HEK293 (cell line): ENCODE measurements around the gene KMT2A.

Source experiments
- CTCF ChIA-PET: fragments of 350-600 bp; formaldehyde crosslinking; extraction: SDS; loops from one replicate; lab custom pipeline; 2021; ENCODE audit warnings: antibody characterized with exemption; lab: Yijun Ruan, JAX
- POLR2A ChIA-PET: fragments of 300-600 bp; formaldehyde crosslinking; extraction: SDS; loops from one replicate; lab custom pipeline; 2020; ENCODE audit warnings: antibody characterized with exemption, inconsistent platforms; lab: Yijun Ruan, JAX
- H3K27ac ChIP-seq: fragments of 200-500 bp; sonication (Bioruptor generic); 2 replicates; pipeline ENCODE4 v1.5.1; 2014; ENCODE audit warnings: low read depth, low read length, control low read depth, inconsistent platforms; ENCODE audit errors: extremely low read depth
- H3K36me3 ChIP-seq, 2 experiments: fragments of 200-500 bp in 1 of 2; sonication (Bioruptor generic) in 1 of 2; 1 replicate in 1 of 2; 2 replicates in 1 of 2; pipeline ENCODE4 v1.5.1; 2014 to 2017; ENCODE audit warnings: inconsistent platforms in 2 of 2, low read length in 2 of 2; ENCODE audit not compliant: control insufficient read depth in 2 of 2, insufficient read depth in 1 of 2
- H3K4me1 ChIP-seq: fragments of 200-500 bp; sonication (Bioruptor generic); 2 replicates; pipeline ENCODE4 v1.5.1; 2014; ENCODE audit warnings: mild to moderate bottlenecking, low read length, inconsistent platforms; ENCODE audit not compliant: control insufficient read depth, insufficient read depth
- H3K4me3 ChIP-seq: 2 replicates; pipeline ENCODE4 v1.5.1; 2011; ENCODE audit warnings: low read depth, mild to moderate bottlenecking, control low read depth, low read length, moderate library complexity
- H3K9me3 ChIP-seq: fragments of 200-500 bp; sonication (Bioruptor generic); 2 replicates; pipeline ENCODE4 v1.5.1; 2014; ENCODE audit warnings: low read depth, low read length, inconsistent platforms; ENCODE audit not compliant: control insufficient read depth, insufficient read depth
- ELK4 ChIP-seq: IDR thresholded peaks from 2 replicates; pipeline ENCODE4 v1.6.1; 2011; ENCODE audit warnings: mild to moderate bottlenecking, low read depth, low read length, borderline replicate concordance
- IKZF3 ChIP-seq: fragments of 450-650 bp; IDR thresholded peaks from 2 replicates; pipeline ENCODE4 v1.5.0; 2018; ENCODE audit warnings: missing biosample characterization, mild to moderate bottlenecking, missing genetic modification characterization, moderate library complexity
- KLF16 ChIP-seq: fragments of 450-650 bp; formaldehyde crosslinking; IDR thresholded peaks from 2 replicates; pipeline ENCODE4 v1.5.1; 2017; ENCODE audit warnings: missing biosample characterization, missing genetic modification characterization
- KLF7 ChIP-seq: fragments of 450-650 bp; formaldehyde crosslinking; IDR thresholded peaks from 2 replicates; pipeline ENCODE4 v1.5.1; 2016; ENCODE audit warnings: missing biosample characterization, missing genetic modification characterization, borderline replicate concordance
- KLF8 ChIP-seq: fragments of 450-650 bp; formaldehyde crosslinking; IDR thresholded peaks from 2 replicates; pipeline ENCODE4 v1.5.1; 2016; ENCODE audit warnings: missing biosample characterization, missing genetic modification characterization
- KLF9 ChIP-seq: fragments of 450-650 bp; formaldehyde crosslinking; IDR thresholded peaks from 2 replicates; pipeline ENCODE4 v1.5.1; 2016; ENCODE audit warnings: missing biosample characterization, missing genetic modification characterization, low read depth
- PRDM1 ChIP-seq: fragments of 450-650 bp; formaldehyde crosslinking; IDR thresholded peaks from 2 replicates; pipeline ENCODE4; 2016; ENCODE audit warnings: missing biosample characterization, missing genetic modification characterization
- REST ChIP-seq: fragments of 450-650 bp; formaldehyde crosslinking; IDR thresholded peaks from 2 replicates; pipeline ENCODE4 v1.5.1; 2016; ENCODE audit warnings: missing biosample characterization, missing genetic modification characterization
- SALL2 ChIP-seq: fragments of 450-650 bp; formaldehyde crosslinking; IDR thresholded peaks from 2 replicates; pipeline ENCODE4 v1.5.0; 2017; ENCODE audit warnings: missing biosample characterization, mild to moderate bottlenecking, missing genetic modification characterization, borderline replicate concordance
- SP2 ChIP-seq: fragments of 450-650 bp; formaldehyde crosslinking; IDR thresholded peaks from 2 replicates; pipeline ENCODE4 v1.5.1; 2016; ENCODE audit warnings: missing biosample characterization, missing genetic modification characterization
- SP3 ChIP-seq: fragments of 450-650 bp; formaldehyde crosslinking; IDR thresholded peaks from 2 replicates; pipeline ENCODE4 v1.5.1; 2016; ENCODE audit warnings: missing biosample characterization, missing genetic modification characterization
- ZBTB10 ChIP-seq: fragments of 450-650 bp; formaldehyde crosslinking; IDR thresholded peaks from 2 replicates; pipeline ENCODE4 v1.5.1; 2016; ENCODE audit warnings: missing biosample characterization, missing genetic modification characterization
- ZBTB17 ChIP-seq: fragments of 450-650 bp; formaldehyde crosslinking; IDR thresholded peaks from 2 replicates; pipeline ENCODE4 v1.5.1; 2016; ENCODE audit warnings: missing biosample characterization, missing genetic modification characterization
- ZFP41 ChIP-seq: fragments of 450-650 bp; formaldehyde crosslinking; IDR thresholded peaks from 2 replicates; pipeline ENCODE4 v1.5.1; 2016; ENCODE audit warnings: missing biosample characterization, missing genetic modification characterization, borderline replicate concordance
- ZNF26 ChIP-seq: fragments of 450-650 bp; formaldehyde crosslinking; IDR thresholded peaks from 2 replicates; pipeline ENCODE4 v1.5.1; 2016; ENCODE audit warnings: missing biosample characterization, missing genetic modification characterization
- ZNF335 ChIP-seq: fragments of 450-650 bp; formaldehyde crosslinking; conservative IDR thresholded peaks from 2 replicates; pipeline ENCODE4 v1.5.1; 2016; ENCODE audit warnings: missing biosample characterization, missing genetic modification characterization
- ZNF341 ChIP-seq: fragments of 450-650 bp; formaldehyde crosslinking; IDR thresholded peaks from 2 replicates; pipeline ENCODE4; 2016; ENCODE audit warnings: low read depth, missing biosample characterization, missing genetic modification characterization
- ZNF362 ChIP-seq: fragments of 450-650 bp; formaldehyde crosslinking; IDR thresholded peaks from 2 replicates; pipeline ENCODE4 v1.5.1; 2016; ENCODE audit warnings: missing biosample characterization, missing genetic modification characterization
- ZNF37A ChIP-seq: fragments of 450-650 bp; IDR thresholded peaks from 2 replicates; pipeline ENCODE4 v1.5.1; 2018; ENCODE audit warnings: missing biosample characterization, missing genetic modification characterization
- ZNF580 ChIP-seq: fragments of 450-650 bp; formaldehyde crosslinking; IDR thresholded peaks from 2 replicates; pipeline ENCODE4 v1.5.1; 2016; ENCODE audit warnings: missing biosample characterization, missing genetic modification characterization
- ZNF600 ChIP-seq: fragments of 450-650 bp; formaldehyde crosslinking; IDR thresholded peaks from 2 replicates; pipeline ENCODE4 v1.5.1; 2016; ENCODE audit warnings: missing biosample characterization, missing genetic modification characterization
- ZNF623 ChIP-seq: fragments of 450-650 bp; formaldehyde crosslinking; IDR thresholded peaks from 2 replicates; pipeline ENCODE4 v1.5.1; 2016; ENCODE audit warnings: missing biosample characterization, missing genetic modification characterization
- ZSCAN4 ChIP-seq: fragments of 450-650 bp; formaldehyde crosslinking; IDR thresholded peaks from 2 replicates; pipeline ENCODE4 v1.5.1; 2017; ENCODE audit warnings: missing biosample characterization, missing genetic modification characterization

Gene KMT2A

GRCh38 chr11:118437208-118438125 is 1.2 kb downstream of the KMT2A start (continued):
- TF ChIP-seq ZNF600 (tag by site-specific recombination) (peak; percentile 42; the same call in 1 of the 2 replicates), ZSCAN4 (no peak), ELK4 (no peak), KLF8 (peak; percentile 36; the same call in 1 of the 2 replicates), ZNF335 (peak; percentile 44; the same call in 1 of the 2 replicates), ZFP41 (tag by site-specific recombination) (no peak), ZBTB17 (tag by site-specific recombination) (peak; percentile 39), ZNF341 (tag by site-specific recombination) (peak; percentile 67)

GRCh38 chr11:118438314-118438931 is 2.1 kb downstream of the KMT2A start:
- Histone ChIP-seq H3K4me1 (peaks cover 14% of the 10 kb centered on the region), H3K36me3 (peaks cover 0 to 27% of the 10 kb centered on the region in 2 experiments; a peak in 1 of 3 replicates), H3K4me3 (peak overlapping the region; percentile 92), H3K9me3 (no peaks in the 10 kb centered on the region), H3K27ac (no peak overlapping the region)
- CTCF ChIA-PET = interaction anchor here (0.6 to 1.7 kb wide), 3 partner anchors 13 to 80 kb away, joined by 3 to 4 read pairs (median 4); no protein-coding TSS in a partner anchor
- POLR2A ChIA-PET = no interaction called here
- TF ChIP-seq IKZF3 (tag by site-specific recombination) = no peak
- no peak for TF ChIP-seq ZBTB10
- TF ChIP-seq SP3 (tag by site-specific recombination) = peak; percentile 31; the same call in 1 of the 2 replicates
- peak; percentile 49; the same call in 1 of the 2 replicates for TF ChIP-seq KLF9 (tag by site-specific recombination)
- no peak for TF ChIP-seq ZNF580 (tag by site-specific recombination)
- no peak for TF ChIP-seq ZNF623 (tag by site-specific recombination)
- 0 out of 2 replicates have a peak, but pooled peaks have one; percentile 23 for TF ChIP-seq ZNF600 (tag by site-specific recombination)
- TF ChIP-seq ZNF26 (tag by site-specific recombination) = no peak
- no peak for TF ChIP-seq ZNF37A
- no peak for TF ChIP-seq KLF16 (tag by site-specific recombination)
- TF ChIP-seq ZNF362 (tag by site-specific recombination) = no peak
- TF ChIP-seq REST = no peak
- no peak for TF ChIP-seq KLF7 (tag by site-specific recombination)
- peak; percentile 71 for TF ChIP-seq SP2
- no peak for TF ChIP-seq SALL2 (tag by site-specific recombination)
- TF ChIP-seq PRDM1 (tag by site-specific recombination) = peak; percentile 23; the same call in 1 of the 2 replicates
